Spleen (tissue), 7 donors: ENCODE results near the gene CCDC174.

Experiments used
- POLR2A ChIP-seq, 3 donors: fragments of 450-650 bp; IDR thresholded peaks; one replicate each; pipeline ENCODE4 v1.5.1; 2017; ENCODE audit warnings: antibody characterized with exemption in 3 of 3, mild to moderate bottlenecking in 1 of 3
- TF ChIP-seq, protein P1 (sequence below), 11 experiments: fragments of 200-600 bp in 7 of 11; fragments of 450-650 bp in 4 of 11; sonication (generic) in 4 of 11; IDR thresholded peaks in 8 of 11; conservative IDR thresholded peaks in 3 of 11; 1 replicate in 7 of 11; 2 replicates in 4 of 11; pipeline versions ENCODE4 v1.4.0 to v1.8.0; 2016 to 2021; ENCODE audit warnings: antibody characterized with exemption in 11 of 11, inconsistent platforms in 4 of 11, mild to moderate bottlenecking in 1 of 11
- donor health status: DM: no; HTN: no; CAD: no; lungs with moderate emphysema.
- donor health status: DM: no; HTN: no; CAD: no.
- donor health status: DM: no; HTN: no; CAD: no.

GRCh38 chr3:14633417-14633816 is 18.1 kb upstream of the CCDC174 start:
- TF ChIP-seq, protein P1, sequence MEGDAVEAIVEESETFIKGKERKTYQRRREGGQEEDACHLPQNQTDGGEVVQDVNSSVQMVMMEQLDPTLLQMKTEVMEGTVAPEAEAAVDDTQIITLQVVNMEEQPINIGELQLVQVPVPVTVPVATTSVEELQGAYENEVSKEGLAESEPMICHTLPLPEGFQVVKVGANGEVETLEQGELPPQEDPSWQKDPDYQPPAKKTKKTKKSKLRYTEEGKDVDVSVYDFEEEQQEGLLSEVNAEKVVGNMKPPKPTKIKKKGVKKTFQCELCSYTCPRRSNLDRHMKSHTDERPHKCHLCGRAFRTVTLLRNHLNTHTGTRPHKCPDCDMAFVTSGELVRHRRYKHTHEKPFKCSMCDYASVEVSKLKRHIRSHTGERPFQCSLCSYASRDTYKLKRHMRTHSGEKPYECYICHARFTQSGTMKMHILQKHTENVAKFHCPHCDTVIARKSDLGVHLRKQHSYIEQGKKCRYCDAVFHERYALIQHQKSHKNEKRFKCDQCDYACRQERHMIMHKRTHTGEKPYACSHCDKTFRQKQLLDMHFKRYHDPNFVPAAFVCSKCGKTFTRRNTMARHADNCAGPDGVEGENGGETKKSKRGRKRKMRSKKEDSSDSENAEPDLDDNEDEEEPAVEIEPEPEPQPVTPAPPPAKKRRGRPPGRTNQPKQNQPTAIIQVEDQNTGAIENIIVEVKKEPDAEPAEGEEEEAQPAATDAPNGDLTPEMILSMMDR (IDR thresholded peaks at IDR 0.05 in 8 of 11, conservative IDR thresholded peaks at IDR 0.05 in 3 of 11): no peak
- no peak for TF ChIP-seq POLR2A (IDR thresholded peaks at IDR 0.05)
